ENCODE data around the gene USP35.
"Not testable (repeated sequence)": the region's sequence is repeated elsewhere in the genome, so short reads cannot be mapped to it uniquely, and the experiment has no call there.

Gene USP35

GRCh38 chr11:78170874-78171549 is 17.7 kb upstream of the USP35 start:
- no peak for DNase-seq

DNA sequence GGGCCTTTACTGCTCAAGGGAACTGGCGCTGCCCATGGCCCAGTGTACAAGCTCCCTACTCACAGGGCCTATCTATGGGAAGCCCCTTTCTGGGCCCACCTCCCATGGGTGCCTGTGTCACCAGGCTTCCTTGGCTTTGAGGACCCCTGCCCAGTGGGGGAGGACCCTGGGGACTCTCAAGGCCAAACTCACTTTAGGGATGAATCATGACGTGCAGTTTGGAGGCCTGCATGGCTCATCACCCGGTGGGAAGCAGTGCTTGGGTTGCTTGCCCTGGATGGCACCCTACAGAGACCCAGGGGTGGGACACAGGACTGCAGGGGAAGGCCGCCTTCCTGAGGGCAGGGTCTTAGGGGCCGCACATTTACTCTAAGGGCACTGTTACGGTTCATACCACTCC is 16.8 kb upstream of the USP35 start:
- DNase-seq, result no peak

DNA sequence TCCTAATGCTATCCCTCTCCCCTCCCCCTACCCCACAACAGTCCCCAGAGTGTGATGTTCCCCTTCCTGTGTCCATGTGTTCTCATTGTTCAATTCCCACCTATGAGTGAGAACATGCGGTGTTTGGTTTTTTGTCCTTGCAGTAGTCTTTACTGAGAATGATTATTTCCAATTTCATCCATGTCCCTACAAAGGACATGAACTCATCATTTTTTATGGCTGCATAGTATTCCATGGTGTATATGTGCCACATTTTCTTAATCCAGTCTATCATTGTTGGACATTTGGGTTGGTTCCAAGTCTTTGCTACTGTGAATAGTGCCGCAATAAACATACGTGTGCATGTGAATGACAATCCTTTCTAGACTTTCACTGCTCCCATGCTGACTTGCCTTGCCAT is 12.9 kb upstream of the USP35 start:
- not testable (repeated sequence) for DNase-seq

DNA sequence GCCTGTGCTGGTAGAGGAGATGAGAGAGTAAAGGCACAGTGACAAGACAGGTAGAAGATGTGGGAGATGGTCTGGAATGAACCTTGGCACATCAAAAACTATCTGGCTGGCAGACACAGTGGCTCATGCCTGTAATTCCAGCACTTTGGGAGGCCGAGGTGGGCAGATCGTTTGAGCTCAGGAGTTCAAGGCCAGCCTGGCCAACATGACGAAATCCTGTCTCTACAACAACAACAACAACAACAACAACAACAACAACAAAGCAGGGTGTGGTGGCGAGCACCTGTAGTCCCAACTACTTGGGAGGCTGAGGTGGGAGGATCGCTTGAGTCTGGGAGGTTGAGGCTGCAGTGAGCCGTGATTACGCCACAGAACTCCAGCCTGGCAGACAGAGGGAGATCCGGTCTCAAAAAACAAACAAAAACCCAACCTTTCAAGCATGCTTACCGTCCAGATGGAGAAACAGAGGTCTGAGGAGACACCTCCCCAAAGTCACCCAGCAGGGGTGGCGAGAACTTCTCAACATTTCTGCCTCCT is 12.0 kb upstream of the USP35 start:
- DNase-seq, result no peak

- DNase-seq, result no peak
Measured at GRCh38 chr11:78177216-78177615, 11.5 kb upstream of the USP35 start.

GRCh38 chr11:78179459-78180071 is 9.2 kb upstream of the USP35 start:
- DNase-seq, result no peak

GRCh38 chr11:78180751-78181150 is 8.0 kb upstream of the USP35 start:
- DNase-seq, result no peak

GRCh38 chr11:78181185-78181584 is 7.5 kb upstream of the USP35 start:
- DNase-seq, result no peak

DNA sequence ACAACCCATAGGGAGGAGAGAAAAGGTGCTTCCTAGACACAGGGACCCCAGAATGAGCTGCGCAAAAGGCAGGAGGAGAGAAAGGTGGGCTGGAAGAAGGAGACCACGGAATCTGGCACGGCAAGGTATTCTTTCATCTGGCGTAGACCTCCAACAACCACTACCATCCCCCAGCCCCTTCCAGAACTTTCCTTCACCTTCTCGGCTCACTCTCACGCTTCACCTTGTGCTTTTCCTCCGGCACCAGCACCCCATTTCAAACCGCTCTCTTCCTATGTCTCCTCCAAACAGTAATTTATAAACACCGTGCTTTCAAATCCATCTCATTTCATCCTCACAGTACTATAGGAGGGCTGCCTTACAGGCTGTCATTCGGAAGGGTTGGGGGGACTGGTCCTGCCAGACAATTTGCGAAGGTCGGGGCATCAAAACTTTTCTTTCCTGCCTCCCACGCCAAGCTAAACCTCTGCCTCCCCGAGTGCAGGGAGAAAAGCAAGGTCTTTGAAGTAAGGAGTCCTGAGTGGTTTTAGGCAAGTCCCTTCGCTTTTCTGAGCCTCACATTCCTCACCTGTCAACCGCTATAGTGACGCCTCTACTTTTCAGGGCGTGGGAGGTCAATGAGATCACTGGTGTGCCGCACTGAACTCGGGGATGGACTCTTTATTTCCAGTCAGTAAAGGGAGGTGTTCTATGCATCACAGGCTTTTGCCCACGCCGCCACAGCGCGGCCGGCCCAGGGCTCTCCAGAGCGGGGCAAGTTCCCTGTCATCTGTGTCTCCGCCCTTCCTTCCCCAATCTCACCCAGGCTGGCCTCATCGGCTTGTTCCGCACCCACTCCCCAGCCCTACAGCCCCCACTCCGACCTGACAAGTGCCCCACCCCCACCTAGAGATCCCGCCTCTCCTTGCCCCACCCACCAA is 1.1 kb upstream of the USP35 start:
- DNase-seq, result no peak

DNA sequence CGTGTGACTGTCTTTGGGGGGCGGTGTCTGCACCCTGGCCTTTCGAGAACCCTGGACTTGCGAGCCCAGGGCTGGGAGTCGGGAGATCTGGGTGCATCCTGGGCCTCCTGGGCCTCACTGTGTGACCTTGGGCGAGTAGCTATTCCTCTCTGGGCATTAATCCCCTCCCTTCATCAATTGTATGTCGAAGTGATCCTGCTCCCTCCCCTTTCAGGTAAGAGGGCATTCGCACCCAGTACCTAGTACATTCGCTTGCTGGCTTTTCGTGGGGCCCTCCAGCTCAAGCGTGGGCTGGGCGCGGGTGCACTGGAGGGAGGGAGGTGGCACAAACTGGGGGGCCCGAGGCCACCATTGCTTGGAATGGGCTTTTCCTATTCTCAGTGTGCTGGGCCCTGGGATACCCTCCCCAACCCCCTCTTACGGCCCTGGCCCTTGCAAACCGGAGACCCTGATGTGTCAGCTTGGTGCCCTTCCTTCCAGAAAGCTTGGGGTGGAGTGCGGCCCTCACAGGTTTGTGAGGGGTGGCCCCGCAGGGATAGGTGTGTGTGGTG is 530 bp downstream of the USP35 start:
- DNase-seq, result no peak

- no peak for DNase-seq
Measured at GRCh38 chr11:78189851-78190250, 1.1 kb downstream of the USP35 start.

GRCh38 chr11:78190374-78190773 is 1.7 kb downstream of the USP35 start:
- no peak for DNase-seq

GRCh38 chr11:78190871-78191538 is 2.3 kb downstream of the USP35 start:
- DNase-seq, result no peak

- DNase-seq, result no peak
Measured at GRCh38 chr11:78192223-78192719, 3.6 kb downstream of the USP35 start.

DNA sequence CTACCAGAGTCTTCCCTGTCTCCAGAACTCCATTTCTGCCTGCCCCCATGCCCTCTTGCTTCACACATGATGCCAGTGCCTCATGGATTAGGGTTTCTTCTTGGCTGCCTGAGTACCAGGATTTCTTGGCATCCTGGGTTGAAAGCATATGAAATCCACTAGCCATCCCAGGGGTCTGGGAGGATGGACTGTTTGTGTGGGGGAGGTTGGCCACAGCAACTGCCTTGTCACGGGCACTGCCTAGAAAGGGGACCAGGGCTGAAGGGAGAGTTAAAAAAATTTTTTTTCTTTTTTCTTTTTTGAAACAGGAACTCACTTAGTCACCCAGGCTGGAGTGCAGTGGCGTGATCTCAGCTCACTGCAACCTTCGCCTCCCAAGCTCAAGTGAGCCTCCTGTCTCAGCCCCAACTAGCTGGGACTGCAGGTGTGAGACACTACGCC is 4.2 kb downstream of the USP35 start:
- no peak for DNase-seq

DNA sequence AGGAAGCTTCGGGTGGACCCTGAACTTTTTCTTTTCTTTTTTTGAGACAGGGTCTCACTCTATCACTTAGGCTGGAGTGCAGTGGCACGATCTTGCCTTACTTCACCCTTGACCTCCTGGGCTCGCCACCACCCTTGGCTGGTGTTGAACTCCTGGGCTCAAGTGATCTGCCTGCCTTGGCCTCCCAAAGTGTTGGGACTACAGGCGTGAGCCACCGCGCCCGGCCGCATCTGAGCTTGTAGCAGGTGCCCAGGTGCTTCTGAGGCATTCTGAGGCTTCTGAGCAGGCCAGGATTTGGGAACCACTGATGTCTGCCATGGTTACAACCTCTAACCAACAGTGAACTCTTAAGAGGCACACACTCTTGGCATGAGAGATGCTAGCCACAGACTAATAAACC is 5.1 kb downstream of the USP35 start:
- no peak for DNase-seq

- no peak for DNase-seq
Measured at GRCh38 chr11:78194490-78194889, 5.8 kb downstream of the USP35 start.

GRCh38 chr11:78195917-78196560 is 7.3 kb downstream of the USP35 start:
- no peak for DNase-seq

- DNase-seq, result no peak
Measured at GRCh38 chr11:78196661-78197091, 8.0 kb downstream of the USP35 start.

DNA sequence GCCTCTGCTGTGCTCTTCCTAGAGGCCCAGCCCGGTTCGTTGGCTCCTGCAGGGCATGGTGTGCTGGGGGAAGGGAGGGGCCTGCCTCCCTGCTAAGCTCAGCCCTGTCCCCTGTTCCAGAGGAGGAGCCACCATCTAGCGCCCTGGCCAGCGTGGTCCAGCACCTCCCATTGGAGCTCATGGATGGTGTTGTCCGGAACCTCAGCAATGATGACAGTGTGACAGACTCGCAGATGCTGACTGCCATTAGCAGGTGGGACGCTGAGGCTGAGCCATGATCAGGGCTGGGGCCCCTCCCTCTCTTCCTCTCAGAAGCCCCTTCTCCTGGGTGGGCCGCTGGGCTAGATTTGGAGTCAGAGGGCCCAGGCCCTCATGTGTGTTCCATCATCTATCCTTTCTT is 9.1 kb downstream of the USP35 start:
- no peak for DNase-seq

DNA sequence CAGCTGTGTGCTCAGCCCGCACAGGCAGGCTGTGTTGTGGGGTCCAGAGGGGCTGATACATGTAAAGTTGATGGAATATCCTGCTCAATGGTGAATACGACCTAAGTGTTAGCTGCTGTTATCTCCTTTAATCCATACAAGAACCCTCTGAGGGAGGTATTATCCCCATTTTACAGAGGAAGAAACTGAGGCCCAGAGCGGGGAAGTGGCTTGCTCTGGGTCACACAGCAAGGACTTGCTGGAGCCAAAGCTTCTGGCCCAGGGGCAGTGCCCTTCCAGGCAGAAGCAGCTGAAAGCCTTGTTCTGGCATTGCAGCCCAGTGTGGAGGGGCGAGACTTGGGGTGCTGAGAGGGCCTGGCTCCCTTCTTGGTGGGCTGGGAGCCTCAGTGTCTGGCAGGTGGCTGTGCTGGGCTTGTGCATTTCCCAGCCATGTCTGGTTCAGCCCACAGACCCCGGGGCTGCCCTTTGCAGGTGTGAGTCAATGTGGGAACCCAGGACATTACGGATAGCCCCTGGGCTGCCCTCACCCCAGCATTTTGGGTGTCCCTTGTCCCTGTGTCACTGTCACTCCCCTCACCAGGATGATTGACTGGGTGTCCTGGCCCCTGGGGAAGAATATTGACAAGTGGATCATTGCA is 10.4 kb downstream of the USP35 start:
- no peak for DNase-seq

All from NCI-H146 (cell line).